Colonic mucosa (tissue), 4 donors: ENCODE results near the gene POTEF. TPM values are rescaled to one million over a fixed set of nuclear protein-coding genes. Genes with fewer than 3 reads are reported as not detected.
"Not testable (repeated sequence)": the region's sequence is repeated elsewhere in the genome, so short reads cannot be mapped to it uniquely, and the experiment has no call there.

Source experiments
- DNase-seq: peaks from one replicate; pipeline ENCODE4 v3.0.0-alpha.2; 2020
- H3K27ac ChIP-seq: fragments of 200-600 bp; one replicate; pipeline ENCODE4 v1.8.0; 2021
- H3K27me3 ChIP-seq: fragments of 200-600 bp; one replicate; pipeline ENCODE4 v1.8.0; 2021
- H3K36me3 ChIP-seq: fragments of 200-600 bp; one replicate; pipeline ENCODE4 v1.8.0; 2021
- H3K4me1 ChIP-seq: fragments of 200-600 bp; one replicate; pipeline ENCODE4 v1.8.0; 2021; ENCODE audit warnings: mild to moderate bottlenecking
- H3K4me3 ChIP-seq: fragments of 200-600 bp; one replicate; pipeline ENCODE4 v1.8.0; 2021
- H3K9ac ChIP-seq, 2 donors: one replicate each; pipeline ENCODE4 v1.7.0; 2013; ENCODE audit warnings: control low read depth in 2 of 2, low read depth in 2 of 2, low read length in 2 of 2
- H3K9me3 ChIP-seq: fragments of 200-600 bp; one replicate; pipeline ENCODE4 v1.8.0; 2021
- CTCF ChIP-seq: fragments of 200-600 bp; IDR thresholded peaks from one replicate; pipeline ENCODE4 v1.8.0; 2022; ENCODE audit warnings: antibody characterized with exemption, mild to moderate bottlenecking
- intact Hi-C: fragments of 100-400 bp; cut with DNase I; formaldehyde crosslinking; loops from one replicate; pipeline ENCODE4 v1.14.1; 2022
- total RNA-seq, 2 donors: library from RNA; stranded (reverse); fragmentation: NEBNext Ultra II Directional in 1 of 2; extraction: Animal tissue kit (Norgen Biotek cat#: 25700) in 1 of 2; gene quantifications; one replicate each; pipeline ENCODE4 v1.2.1, GENCODE V29; 2021
- donor health status: healthy.
- donor health status: DM: no; HTN: no; CAD: no.
- donor health status: DM: no; HTN: no; CAD: no.

POTEF gene
- not detected for total RNA-seq

GRCh38 chr2:130129120-130129829 lies at the start of gene POTEF:
Gene POTEF, minus strand, starts transcription at chr2:130129222. Its CDS starts 8,707 bp downstream, at chr2:130120515.
- H3K9me3 ChIP-seq, H3K4me3 ChIP-seq, intact Hi-C loops, H3K4me1 ChIP-seq, H3K36me3 ChIP-seq, H3K27me3 ChIP-seq, DNase-seq, H3K9ac ChIP-seq, H3K27ac ChIP-seq: not testable (repeated sequence)

GRCh38 chr2:130174866-130175265 lies 45.8 kb upstream of the POTEF start:
- H3K27me3 ChIP-seq, H3K4me1 ChIP-seq, H3K4me3 ChIP-seq, H3K27ac ChIP-seq, H3K9me3 ChIP-seq, DNase-seq, intact Hi-C loops, H3K36me3 ChIP-seq, H3K9ac ChIP-seq: not testable (repeated sequence)

- Histone ChIP-seq H3K36me3 (no peaks in the 10 kb centered on the region), H3K4me1 (no peaks in the 10 kb centered on the region), H3K9ac (no peak overlapping the region), H3K27me3 (no peaks in the 10 kb centered on the region), H3K27ac (no peak overlapping the region), H3K9me3 (no peaks in the 10 kb centered on the region), H3K4me3 (no peak overlapping the region)
- no peak for DNase-seq
- intact Hi-C loops: loop anchor here (10.0 kb wide), 1 partner anchor 1335 kb away; no protein-coding TSS in a partner anchor
- no peak for TF ChIP-seq CTCF
Observed at GRCh38 chr2:130169896-130170295, 40.9 kb upstream of the POTEF start.

GRCh38 chr2:130169163-130169562 lies 40.1 kb upstream of the POTEF start:
- H3K27me3 ChIP-seq, H3K27ac ChIP-seq, H3K36me3 ChIP-seq, DNase-seq, H3K9ac ChIP-seq, H3K9me3 ChIP-seq, H3K4me1 ChIP-seq, H3K4me3 ChIP-seq: not testable (repeated sequence)
- intact Hi-C loops: loop anchor here (10.0 kb wide), 1 partner anchor 1336 kb away; no protein-coding TSS in a partner anchor

- intact Hi-C loops: loop anchor here (10.0 kb wide), 1 partner anchor 1338 kb away; no protein-coding TSS in a partner anchor
- H3K36me3 ChIP-seq, H3K9ac ChIP-seq, H3K9me3 ChIP-seq, H3K27me3 ChIP-seq, H3K27ac ChIP-seq, H3K4me3 ChIP-seq, DNase-seq, H3K4me1 ChIP-seq: not testable (repeated sequence)
Observed at GRCh38 chr2:130166611-130167010, 37.6 kb upstream of the POTEF start.

- Histone ChIP-seq H3K4me3 (no peak overlapping the region), H3K9ac (no peak overlapping the region), H3K27ac (no peak overlapping the region), H3K36me3 (no peaks in the 10 kb centered on the region), H3K9me3 (no peaks in the 10 kb centered on the region), H3K27me3 (no peaks in the 10 kb centered on the region), H3K4me1 (no peaks in the 10 kb centered on the region)
- DNase-seq: no peak
- intact Hi-C loops: loop anchor here (10.0 kb wide), 1 partner anchor 1339 kb away; no protein-coding TSS in a partner anchor
- no peak for TF ChIP-seq CTCF
Observed at GRCh38 chr2:130165293-130166016, 36.4 kb upstream of the POTEF start.

GRCh38 chr2:130162968-130163367 lies 33.9 kb upstream of the POTEF start:
- intact Hi-C loops: loop anchor here (10.0 kb wide), 1 partner anchor 1342 kb away; no protein-coding TSS in a partner anchor
- TF ChIP-seq CTCF: no peak
- no peak overlapping the region for H3K9ac ChIP-seq
- no peaks in the 10 kb centered on the region for H3K4me1 ChIP-seq
- no peaks in the 10 kb centered on the region for H3K9me3 ChIP-seq
- no peak for DNase-seq
- H3K27ac ChIP-seq: no peak overlapping the region
- H3K4me3 ChIP-seq: no peak overlapping the region
- no peaks in the 10 kb centered on the region for H3K27me3 ChIP-seq
- H3K36me3 ChIP-seq: no peaks in the 10 kb centered on the region

- H3K4me1 ChIP-seq, H3K27me3 ChIP-seq, H3K4me3 ChIP-seq, DNase-seq, H3K36me3 ChIP-seq, H3K9me3 ChIP-seq, H3K27ac ChIP-seq, H3K9ac ChIP-seq: not testable (repeated sequence)
- intact Hi-C loops: loop anchor here (10.0 kb wide), 1 partner anchor 1342 kb away; no protein-coding TSS in a partner anchor
Observed at GRCh38 chr2:130162486-130162885, 33.5 kb upstream of the POTEF start.

GRCh38 chr2:130160838-130161705 lies 32.0 kb upstream of the POTEF start:
- not testable (repeated sequence) for H3K4me1 ChIP-seq, H3K9ac ChIP-seq, H3K9me3 ChIP-seq, H3K4me3 ChIP-seq, DNase-seq, H3K27ac ChIP-seq, H3K36me3 ChIP-seq, H3K27me3 ChIP-seq
- intact Hi-C loops: loop anchor here (10.0 kb wide), 1 partner anchor 1344 kb away; no protein-coding TSS in a partner anchor
